ENCODE data around the gene NXPH4.

NXPH4 gene

DNA sequence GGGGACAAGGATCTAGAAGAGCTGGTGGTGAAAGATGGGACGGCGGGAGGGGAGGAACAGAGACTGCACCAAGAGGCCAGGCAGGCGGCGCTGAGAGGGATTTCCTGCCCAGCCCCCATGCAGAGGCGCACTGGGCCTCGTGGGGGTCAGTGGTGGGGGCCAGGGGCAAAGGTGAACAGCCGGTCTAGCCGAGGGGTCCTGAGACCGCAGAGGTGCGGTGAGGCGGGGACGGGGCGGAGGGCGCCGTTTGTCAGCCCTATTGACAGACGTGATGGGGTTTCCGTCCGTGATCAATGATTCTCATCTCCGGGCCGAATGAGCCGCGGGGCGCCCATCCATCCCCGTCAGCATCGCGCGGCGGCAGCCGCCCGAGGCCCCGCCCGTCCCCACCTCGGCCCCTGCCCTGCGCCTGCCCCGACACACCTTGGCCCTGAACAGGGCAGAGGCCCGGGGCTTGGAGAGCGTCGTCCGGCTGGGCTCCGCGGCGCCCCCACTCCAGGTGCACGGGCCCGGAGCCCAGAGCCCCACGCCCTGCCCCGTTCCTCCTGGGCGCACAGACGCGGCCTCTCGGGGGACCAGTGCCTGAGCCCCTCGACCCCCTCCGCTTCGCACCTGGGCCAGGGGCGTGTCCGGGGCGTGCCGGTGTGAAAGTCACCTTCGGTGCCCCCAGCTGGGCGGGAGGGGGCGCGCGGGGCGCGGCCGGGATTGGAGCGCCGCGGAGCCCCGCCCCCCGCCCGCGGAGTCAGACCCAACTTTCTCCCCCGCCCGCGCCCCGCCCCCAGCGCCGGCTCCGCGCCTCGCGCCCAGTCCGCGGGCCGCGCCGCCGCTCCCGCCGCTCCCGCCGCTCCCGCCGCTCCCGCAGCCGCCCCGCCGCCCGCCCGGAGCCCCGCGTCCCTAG, at the start of gene NXPH4:
Gene NXPH4, plus strand, starts transcription at position 781 of the 898 bp plus-strand sequence. CDS start 176 bp downstream, outside the sequence.
- peak; percentile 51 for DNase-seq (ENCODE audit: low read depth, low spot score)

GRCh38 chr12:57166971-57167371, 49.6 kb upstream of the NXPH4 start:
- no peak for DNase-seq (ENCODE audit: low read depth, low spot score)

DNA sequence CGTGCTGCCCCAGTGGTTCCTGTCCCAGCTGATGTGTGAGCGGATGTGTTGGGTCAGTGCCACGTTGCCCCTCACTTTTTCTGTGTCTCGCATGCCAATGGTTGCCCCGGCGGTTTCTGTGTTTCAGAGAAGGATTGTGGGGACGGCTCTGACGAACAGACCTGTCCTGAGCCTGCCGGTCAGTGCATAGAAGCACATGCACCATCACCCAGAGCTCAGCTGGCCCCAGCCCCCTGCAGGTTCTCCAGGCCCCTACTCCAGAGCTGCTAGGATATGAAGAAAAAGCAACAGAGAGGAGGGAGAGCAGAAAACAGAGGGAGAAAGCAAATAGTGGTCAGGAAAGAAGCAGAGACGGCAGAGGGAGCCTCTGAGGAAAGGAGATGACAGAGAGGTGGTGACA, 48.5 kb upstream of the NXPH4 start:
- no peak for DNase-seq (ENCODE audit: low read depth, low spot score)

GRCh38 chr12:57169046-57169795, 47.4 kb upstream of the NXPH4 start:
- DNase-seq (ENCODE audit: low read depth, low spot score): no peak

GRCh38 chr12:57169969-57170368, 46.6 kb upstream of the NXPH4 start:
- no peak for DNase-seq (ENCODE audit: low read depth, low spot score)

GRCh38 chr12:57170408-57170807, 46.2 kb upstream of the NXPH4 start:
- no peak for DNase-seq (ENCODE audit: low read depth, low spot score)

GRCh38 chr12:57170927-57171326, 45.7 kb upstream of the NXPH4 start:
- no peak for DNase-seq (ENCODE audit: low read depth, low spot score)

DNA sequence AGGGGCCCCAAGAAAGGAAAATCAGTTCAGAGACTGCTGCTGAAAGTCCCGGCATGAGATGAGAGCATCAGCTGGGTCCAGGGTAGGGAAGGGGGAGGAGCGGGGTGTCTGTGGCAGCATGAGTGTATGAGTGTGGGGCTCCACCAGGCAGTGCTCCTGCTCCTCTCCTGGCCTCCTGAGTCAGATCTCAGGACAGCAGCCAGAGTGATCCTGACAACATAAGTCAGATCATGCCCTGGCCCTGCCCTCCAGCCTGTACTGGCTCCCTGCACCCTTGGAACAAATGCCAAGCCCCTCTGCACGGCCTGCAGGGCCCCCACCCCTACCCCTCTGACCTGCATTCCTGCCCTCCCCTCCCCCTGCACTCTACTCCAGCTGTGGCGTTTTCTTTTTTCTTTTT, 44.9 kb upstream of the NXPH4 start:
- no peak for DNase-seq (ENCODE audit: low read depth, low spot score)

DNA sequence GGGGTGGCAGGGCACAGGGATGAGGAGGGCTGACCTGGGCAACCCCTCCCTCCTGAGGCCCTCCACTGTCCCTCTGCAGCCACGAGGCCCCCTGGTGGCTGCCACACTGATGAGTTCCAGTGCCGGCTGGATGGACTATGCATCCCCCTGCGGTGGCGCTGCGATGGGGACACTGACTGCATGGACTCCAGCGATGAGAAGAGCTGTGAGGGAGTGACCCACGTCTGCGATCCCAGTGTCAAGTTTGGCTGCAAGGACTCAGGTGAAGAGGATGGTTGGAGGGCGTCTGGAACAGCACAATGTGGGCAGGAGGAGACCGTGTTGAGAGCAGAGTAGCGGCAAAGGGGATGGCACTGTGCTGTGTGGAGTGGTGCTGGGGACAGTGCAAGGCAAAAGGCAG, 43.5 kb upstream of the NXPH4 start:
- DNase-seq (ENCODE audit: low read depth, low spot score): peak; percentile 70

DNA sequence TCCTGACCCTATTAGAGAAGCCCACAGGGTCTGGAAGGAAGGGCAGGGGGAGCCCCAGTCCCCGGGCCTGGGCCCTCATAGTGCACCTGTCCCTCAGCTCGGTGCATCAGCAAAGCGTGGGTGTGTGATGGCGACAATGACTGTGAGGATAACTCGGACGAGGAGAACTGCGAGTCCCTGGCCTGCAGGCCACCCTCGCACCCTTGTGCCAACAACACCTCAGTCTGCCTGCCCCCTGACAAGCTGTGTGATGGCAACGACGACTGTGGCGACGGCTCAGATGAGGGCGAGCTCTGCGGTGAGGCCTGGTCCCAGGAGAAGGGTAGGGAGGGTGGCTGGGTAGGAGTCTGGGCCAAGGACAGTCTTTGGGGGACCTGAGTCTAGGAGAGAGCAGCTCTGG, 42.9 kb upstream of the NXPH4 start:
- no peak for DNase-seq (ENCODE audit: low read depth, low spot score)

DNA sequence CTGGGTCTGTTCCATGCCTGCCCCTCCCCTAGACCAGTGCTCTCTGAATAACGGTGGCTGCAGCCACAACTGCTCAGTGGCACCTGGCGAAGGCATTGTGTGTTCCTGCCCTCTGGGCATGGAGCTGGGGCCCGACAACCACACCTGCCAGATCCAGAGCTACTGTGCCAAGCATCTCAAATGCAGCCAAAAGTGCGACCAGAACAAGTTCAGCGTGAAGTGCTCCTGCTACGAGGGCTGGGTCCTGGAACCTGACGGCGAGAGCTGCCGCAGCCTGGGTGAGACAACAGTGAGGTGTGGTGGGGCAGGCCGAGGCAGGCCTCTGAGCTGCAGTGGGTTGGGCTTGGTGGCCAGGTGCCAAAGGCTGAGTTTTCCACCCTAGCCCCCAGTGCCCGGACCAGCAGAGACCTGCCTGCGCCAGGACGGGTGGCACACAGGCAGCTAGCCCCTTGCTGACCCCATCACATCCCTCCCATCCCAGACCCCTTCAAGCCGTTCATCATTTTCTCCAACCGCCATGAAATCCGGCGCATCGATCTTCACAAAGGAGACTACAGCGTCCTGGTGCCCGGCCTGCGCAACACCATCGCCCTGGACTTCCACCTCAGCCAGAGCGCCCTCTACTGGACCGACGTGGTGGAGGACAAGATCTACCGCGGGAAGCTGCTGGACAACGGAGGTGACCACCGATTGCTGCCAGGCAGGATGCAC, 41.0 kb upstream of the NXPH4 start:
- DNase-seq (ENCODE audit: low read depth, low spot score): peak; percentile 90

DNA sequence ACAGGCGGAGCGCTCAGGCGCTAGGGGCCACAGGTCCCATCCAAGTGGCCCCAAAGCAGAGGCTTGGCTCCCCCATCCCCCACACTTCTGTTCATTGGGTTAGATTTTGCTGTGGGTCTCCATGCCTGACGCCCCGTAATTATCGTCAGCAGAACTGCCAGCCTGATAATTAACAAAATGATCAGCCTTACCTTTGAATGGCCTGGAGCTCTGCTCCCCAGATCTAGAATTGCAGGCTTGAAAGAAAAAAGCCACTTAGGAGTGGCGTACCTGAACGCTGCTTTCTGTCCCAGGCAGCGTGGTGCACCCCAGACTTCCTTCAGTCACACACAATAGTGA, 40.5 kb upstream of the NXPH4 start:
- DNase-seq (ENCODE audit: low read depth, low spot score): no peak

DNA sequence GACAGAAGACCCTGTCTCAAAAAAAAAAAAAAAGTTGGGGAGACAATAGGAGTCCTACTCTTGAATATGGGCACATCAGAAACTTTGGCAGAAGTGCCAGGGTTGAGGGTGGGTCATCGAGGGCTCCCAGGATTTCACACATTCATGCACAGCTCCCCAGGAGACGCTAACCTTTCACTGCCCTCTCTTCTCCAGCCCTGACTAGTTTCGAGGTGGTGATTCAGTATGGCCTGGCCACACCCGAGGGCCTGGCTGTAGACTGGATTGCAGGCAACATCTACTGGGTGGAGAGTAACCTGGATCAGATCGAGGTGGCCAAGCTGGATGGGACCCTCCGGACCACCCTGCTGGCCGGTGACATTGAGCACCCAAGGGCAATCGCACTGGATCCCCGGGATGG, 39.7 kb upstream of the NXPH4 start:
- no peak for DNase-seq (ENCODE audit: low read depth, low spot score)

DNA sequence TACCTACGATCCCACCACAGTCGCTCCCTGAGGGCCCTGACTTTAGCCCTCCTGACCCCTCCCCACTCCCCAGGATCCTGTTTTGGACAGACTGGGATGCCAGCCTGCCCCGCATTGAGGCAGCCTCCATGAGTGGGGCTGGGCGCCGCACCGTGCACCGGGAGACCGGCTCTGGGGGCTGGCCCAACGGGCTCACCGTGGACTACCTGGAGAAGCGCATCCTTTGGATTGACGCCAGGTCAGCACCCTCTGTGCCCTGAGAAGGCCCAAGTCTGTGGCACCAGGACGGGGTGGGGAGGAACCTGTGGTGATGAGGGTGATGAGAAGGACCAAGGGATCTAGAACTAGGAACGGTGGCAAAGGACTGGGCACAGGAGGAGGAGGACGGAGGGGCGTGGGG, 39.2 kb upstream of the NXPH4 start:
- DNase-seq (ENCODE audit: low read depth, low spot score): no peak

DNA sequence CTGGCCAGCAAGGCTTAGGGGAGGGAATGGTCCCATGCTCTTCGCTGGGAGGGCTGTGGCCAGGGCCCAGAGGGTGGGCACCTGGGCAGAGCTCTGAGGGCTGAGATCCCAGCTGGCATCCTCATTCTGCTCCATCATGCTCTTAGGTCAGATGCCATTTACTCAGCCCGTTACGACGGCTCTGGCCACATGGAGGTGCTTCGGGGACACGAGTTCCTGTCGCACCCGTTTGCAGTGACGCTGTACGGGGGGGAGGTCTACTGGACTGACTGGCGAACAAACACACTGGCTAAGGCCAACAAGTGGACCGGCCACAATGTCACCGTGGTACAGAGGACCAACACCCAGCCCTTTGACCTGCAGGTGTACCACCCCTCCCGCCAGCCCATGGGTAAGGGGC, 38.4 kb upstream of the NXPH4 start:
- no peak for DNase-seq (ENCODE audit: low read depth, low spot score)

GRCh38 chr12:57179331-57180086, 37.1 kb upstream of the NXPH4 start:
- no peak for DNase-seq (ENCODE audit: low read depth, low spot score)

DNA sequence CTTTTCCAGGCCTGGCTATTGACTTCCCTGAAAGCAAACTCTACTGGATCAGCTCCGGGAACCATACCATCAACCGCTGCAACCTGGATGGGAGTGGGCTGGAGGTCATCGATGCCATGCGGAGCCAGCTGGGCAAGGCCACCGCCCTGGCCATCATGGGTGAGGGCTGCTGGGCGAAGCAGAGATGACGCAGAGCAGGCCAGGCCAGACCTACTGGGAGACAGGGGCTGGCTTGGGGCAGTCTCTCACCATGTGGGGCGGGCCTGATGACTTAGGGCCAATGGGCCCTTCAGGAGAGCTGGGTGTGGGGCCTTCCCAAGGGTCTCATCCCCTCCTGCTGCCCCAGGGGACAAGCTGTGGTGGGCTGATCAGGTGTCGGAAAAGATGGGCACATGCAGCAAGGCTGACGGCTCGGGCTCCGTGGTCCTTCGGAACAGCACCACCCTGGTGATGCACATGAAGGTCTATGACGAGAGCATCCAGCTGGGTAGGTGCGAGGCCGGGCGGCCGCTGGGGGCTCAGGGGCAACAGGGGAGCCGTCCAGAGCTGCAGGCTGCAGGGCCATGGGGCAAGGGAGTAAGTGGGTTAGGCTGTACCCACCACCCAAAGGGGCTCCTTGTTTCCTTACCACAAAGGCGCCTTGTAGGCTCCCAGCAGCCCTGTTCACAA, 36.1 kb upstream of the NXPH4 start:
- DNase-seq (ENCODE audit: low read depth, low spot score): no peak

DNA sequence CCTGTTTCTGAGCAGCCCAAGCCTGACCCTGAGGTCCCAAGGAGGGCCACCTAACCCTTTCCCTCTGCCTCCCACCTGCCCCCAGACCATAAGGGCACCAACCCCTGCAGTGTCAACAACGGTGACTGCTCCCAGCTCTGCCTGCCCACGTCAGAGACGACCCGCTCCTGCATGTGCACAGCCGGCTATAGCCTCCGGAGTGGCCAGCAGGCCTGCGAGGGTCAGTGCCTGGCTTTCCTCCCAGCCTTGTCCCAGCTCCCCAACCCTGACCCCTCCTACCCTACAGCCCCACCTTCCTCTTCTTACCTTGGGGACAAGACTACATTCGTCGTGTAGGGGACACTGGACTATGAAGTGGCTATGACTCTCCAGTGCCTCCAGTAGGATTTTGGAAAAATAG, 35.5 kb upstream of the NXPH4 start:
- no peak for DNase-seq (ENCODE audit: low read depth, low spot score)

DNA sequence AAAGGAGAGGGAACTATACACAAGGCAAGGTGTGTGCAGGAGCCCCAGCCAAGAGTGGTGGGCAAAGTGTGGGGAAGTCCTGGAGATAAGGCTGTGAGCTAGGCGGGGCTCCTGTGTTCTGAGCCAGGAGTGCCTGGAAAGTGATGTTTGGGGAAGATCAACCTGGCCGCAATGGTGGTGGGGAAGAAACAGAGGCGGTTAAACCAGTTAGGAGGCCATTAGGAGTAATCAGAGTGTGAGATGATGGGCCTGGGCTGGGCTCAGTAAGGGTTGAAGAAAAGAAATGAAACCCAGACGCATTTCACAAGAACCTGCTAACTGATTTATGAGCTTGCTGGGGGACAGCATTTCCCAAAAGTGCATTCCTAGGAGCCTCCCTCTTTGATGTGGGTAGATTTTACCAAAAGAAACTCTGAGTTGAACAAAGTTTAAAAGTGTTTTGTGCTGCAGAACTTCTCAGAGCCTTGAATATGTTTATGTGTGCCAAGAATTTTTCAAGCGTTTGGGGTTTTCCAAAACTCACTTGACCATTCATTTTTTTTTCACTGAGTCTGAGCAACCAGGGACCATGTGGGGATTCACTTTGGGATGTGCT, 34.9 kb upstream of the NXPH4 start:
- DNase-seq (ENCODE audit: low read depth, low spot score): peak; percentile 63

DNA sequence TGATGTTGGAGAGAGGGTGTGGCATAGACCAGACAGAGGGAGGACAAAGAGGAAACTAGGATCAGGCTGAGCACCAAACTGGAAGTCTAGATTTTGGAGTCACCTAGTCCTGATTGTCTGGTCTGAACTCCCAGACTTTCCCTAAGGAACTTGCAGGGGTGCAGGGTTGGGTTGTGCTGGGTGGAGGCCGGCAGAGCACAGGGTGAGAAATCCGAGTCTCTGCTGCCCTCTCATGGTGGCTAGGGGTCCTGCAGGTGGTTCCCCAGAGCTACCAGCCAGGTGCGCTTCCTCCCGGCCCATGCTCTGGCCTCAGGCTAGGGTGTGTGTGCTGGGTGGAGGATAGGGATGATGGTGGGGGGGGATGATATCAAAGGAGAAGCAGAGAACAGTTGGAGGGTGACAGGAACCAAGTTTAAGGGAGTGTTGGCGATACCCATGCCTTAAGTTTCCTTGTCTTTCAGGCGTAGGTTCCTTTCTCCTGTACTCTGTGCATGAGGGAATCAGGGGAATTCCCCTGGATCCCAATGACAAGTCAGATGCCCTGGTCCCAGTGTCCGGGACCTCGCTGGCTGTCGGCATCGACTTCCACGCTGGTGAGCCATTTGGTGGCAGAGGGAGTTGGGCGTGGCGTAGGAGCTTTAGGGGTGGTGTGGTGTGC, 33.5 kb upstream of the NXPH4 start:
- peak; percentile 95 for DNase-seq (ENCODE audit: low read depth, low spot score)
